ENCODE measurements around the gene CXCL13.
"Not testable (repeated sequence)": the region's sequence is repeated elsewhere in the genome, so short reads cannot be mapped to it uniquely, and the experiment has no call there.

The CXCL13 gene

DNA sequence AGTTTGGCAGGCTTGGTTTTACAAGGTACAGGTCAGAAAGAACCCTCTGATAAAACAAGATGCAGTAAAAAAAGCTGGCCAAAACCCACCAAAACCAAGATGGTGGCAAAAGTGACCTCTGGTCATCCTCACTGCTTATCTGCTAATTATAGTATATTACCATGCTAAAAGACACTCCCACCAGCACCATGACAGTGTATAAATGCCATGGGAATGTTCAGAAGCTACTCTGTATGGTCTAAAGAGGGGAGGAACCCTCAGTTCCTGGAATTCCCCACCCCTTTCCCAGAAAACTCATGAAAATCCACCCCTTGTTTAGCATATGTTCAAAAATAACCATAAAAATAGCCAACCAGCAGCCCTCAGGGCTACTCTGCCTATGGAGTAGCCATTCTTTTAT, 38.1 kb upstream of the CXCL13 start:
- no peak for DNase-seq (ENCODE audit: extremely low spot score)
- TF ChIP-seq BHLHE40 (IDR thresholded peaks at IDR 0.05; ENCODE audit: borderline replicate concordance), result no peak
- no peak for TF ChIP-seq L3MBTL2 (conservative IDR thresholded peaks at IDR 0.05)
- no peak for TF ChIP-seq NFRKB (IDR thresholded peaks at IDR 0.05)
- no peak for TF ChIP-seq FOXM1 (IDR thresholded peaks at IDR 0.05; ENCODE audit: borderline replicate concordance)
- TF ChIP-seq FOXK2 (IDR thresholded peaks at IDR 0.05), result no peak
- TF ChIP-seq SUZ12 (IDR thresholded peaks at IDR 0.05), result no peak
- TF ChIP-seq CTBP1 (IDR thresholded peaks at IDR 0.05; ENCODE audit: borderline replicate concordance), result no peak
- TF ChIP-seq ELF4 (IDR thresholded peaks at IDR 0.05), result no peak
- TF ChIP-seq, protein P1, sequence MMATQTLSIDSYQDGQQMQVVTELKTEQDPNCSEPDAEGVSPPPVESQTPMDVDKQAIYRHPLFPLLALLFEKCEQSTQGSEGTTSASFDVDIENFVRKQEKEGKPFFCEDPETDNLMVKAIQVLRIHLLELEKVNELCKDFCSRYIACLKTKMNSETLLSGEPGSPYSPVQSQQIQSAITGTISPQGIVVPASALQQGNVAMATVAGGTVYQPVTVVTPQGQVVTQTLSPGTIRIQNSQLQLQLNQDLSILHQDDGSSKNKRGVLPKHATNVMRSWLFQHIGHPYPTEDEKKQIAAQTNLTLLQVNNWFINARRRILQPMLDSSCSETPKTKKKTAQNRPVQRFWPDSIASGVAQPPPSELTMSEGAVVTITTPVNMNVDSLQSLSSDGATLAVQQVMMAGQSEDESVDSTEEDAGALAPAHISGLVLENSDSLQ (IDR thresholded peaks at IDR 0.05), result no peak
- no peak for TF ChIP-seq HDGF (IDR thresholded peaks at IDR 0.05; ENCODE audit: borderline replicate concordance)
- no peak for TF ChIP-seq LEF1 (IDR thresholded peaks at IDR 0.05; ENCODE audit: borderline replicate concordance)
- no peak for TF ChIP-seq SP1 (IDR thresholded peaks at IDR 0.05)
- TF ChIP-seq FOXA1 (IDR thresholded peaks at IDR 0.05), result no peak
- no peak for TF ChIP-seq ZNF384 (IDR thresholded peaks at IDR 0.05)
- TF ChIP-seq ARNT (IDR thresholded peaks at IDR 0.05), result no peak
- no peak for TF ChIP-seq TARDBP (IDR thresholded peaks at IDR 0.05)
- POLR2A ChIA-PET, result no interaction called here
- CTCF ChIA-PET, result no interaction called here

GRCh38 chr4:77570508-77571214, 35.0 kb upstream of the CXCL13 start:
- CTCF ChIA-PET; DNase-seq (ENCODE audit: extremely low spot score); POLR2A ChIA-PET: not testable (repeated sequence)

DNA sequence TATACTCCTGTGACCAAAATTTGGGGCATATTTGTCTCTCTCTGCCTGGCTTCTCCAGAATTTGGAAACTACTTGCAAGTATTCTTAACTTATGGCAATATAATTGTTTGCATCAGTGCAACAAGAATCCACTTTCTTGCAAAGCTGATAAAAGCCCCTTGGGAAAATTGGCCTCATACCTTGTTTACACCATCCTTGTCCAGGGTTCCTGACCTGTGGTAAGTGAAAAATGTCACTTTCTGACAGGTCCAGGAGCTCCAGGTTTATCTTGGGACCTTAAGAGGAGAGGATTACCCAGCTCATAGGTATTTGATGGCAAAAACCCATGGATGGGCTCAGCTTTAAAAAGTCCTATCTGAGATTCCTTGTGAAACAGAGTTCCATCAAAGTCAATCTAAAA, 29.3 kb upstream of the CXCL13 start:
- POLR2A ChIA-PET, result no interaction called here
- DNase-seq (ENCODE audit: extremely low spot score), result no peak
- TF ChIP-seq ZNF384 (IDR thresholded peaks at IDR 0.05) (no peak), NFRKB (IDR thresholded peaks at IDR 0.05) (no peak), L3MBTL2 (conservative IDR thresholded peaks at IDR 0.05) (no peak), FOXM1 (IDR thresholded peaks at IDR 0.05; ENCODE audit: borderline replicate concordance) (no peak)
- CTCF ChIA-PET, result no interaction called here

DNA sequence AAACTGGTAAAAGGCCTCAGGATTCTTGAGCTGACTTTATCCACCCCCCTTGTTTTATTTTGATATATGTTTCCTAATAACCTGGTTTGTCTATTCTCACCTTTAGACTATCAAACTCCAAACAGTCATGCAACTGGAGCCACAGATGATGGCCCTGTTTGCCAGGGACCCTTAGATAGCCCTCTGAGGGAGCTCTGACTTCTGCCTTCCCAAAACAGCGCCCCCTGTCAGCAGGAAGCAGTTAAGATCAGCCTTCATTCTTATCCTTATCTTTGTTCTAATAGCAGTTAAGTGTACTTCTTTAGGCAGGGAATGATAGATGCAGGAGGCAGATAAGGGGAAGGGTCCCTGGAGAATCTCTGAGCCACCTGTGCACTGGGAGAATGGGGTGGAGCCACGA, 27.5 kb upstream of the CXCL13 start:
- POLR2A ChIA-PET, result no interaction called here
- CTCF ChIA-PET, result interaction anchor here (0.6 kb wide), 1 partner anchor 296 kb away, joined by 3 read pairs; no protein-coding TSS in a partner anchor
- TF ChIP-seq SP1 (IDR thresholded peaks at IDR 0.05) (no peak), LEF1 (IDR thresholded peaks at IDR 0.05; ENCODE audit: borderline replicate concordance) (no peak), CTBP1 (IDR thresholded peaks at IDR 0.05; ENCODE audit: borderline replicate concordance) (no peak), HDGF (IDR thresholded peaks at IDR 0.05; ENCODE audit: borderline replicate concordance) (no peak), TARDBP (IDR thresholded peaks at IDR 0.05) (no peak), SUZ12 (IDR thresholded peaks at IDR 0.05) (no peak), FOXM1 (IDR thresholded peaks at IDR 0.05; ENCODE audit: borderline replicate concordance) (no peak), NFRKB (IDR thresholded peaks at IDR 0.05) (no peak), ARNT (IDR thresholded peaks at IDR 0.05) (no peak), FOXA1 (IDR thresholded peaks at IDR 0.05) (no peak), FOXK2 (IDR thresholded peaks at IDR 0.05) (no peak), BHLHE40 (IDR thresholded peaks at IDR 0.05; ENCODE audit: borderline replicate concordance) (no peak)
- TF ChIP-seq, protein P1 (IDR thresholded peaks at IDR 0.05), result no peak
- no peak for DNase-seq (ENCODE audit: extremely low spot score)

DNA sequence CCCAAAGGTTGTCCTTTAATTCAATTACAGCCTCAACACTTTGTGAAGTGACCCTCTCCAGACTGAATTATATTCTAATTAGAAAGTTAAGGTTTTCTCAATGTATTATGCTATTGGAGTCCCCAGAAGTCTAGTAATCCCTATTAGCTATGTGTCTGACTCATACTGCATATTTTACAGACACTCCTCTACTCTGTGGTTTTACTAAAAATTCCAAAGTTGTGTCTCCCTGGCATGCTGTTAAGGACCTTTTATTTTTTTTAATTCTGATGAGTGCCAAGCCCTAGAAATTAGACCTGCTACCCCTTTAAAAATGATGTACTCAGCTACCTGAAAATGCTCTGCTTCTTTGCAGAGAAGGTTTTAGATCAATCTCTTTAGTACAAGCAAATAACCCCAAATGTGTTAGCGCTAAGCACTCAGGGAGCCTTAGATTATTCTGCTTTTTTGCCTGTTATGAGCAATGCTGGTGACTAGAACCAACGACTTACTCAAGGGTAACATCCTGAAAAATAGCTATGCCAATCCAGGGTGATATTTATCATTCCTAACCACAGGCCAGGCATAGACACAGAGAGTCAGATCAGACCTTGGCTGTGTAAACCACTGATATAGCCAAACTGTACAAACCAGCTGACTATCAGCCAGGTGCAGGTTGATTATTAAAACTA, 26.1 kb upstream of the CXCL13 start:
- TF ChIP-seq SP1 (IDR thresholded peaks at IDR 0.05), result no peak
- TF ChIP-seq LEF1 (IDR thresholded peaks at IDR 0.05; ENCODE audit: borderline replicate concordance), result no peak
- TF ChIP-seq HDGF (IDR thresholded peaks at IDR 0.05; ENCODE audit: borderline replicate concordance), result no peak
- no peak for TF ChIP-seq SUZ12 (IDR thresholded peaks at IDR 0.05)
- no peak for TF ChIP-seq ARNT (IDR thresholded peaks at IDR 0.05)
- CTCF ChIA-PET, result no interaction called here
- no peak for DNase-seq (ENCODE audit: extremely low spot score)
- POLR2A ChIA-PET, result no interaction called here

DNA sequence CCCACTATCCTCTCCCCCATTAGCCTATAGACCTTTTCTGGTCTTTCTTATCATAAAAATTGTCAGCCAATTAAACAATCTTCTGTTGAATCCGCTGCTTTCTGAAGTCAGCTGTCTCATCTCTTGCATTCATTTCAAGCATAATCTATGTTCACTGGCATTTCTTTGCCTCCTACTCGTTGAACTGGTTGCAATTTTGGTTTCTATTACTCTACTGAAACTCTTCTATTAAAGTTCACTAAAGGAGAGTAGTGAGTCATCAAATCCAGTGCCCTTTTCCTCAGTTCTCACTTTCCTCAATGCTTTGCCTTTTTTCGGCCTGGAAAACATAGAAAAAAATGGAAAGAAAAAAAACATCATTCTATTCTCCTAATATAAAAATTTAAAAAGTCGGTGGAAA, 23.9 kb upstream of the CXCL13 start:
- ChIA-PET POLR2A (no interaction called here), CTCF (no interaction called here)
- no peak for TF ChIP-seq ZNF384 (IDR thresholded peaks at IDR 0.05)
- no peak for TF ChIP-seq SP1 (IDR thresholded peaks at IDR 0.05)
- TF ChIP-seq FOXK2 (IDR thresholded peaks at IDR 0.05), result no peak
- TF ChIP-seq, protein P1 (IDR thresholded peaks at IDR 0.05), result no peak
- TF ChIP-seq LEF1 (IDR thresholded peaks at IDR 0.05; ENCODE audit: borderline replicate concordance), result no peak
- no peak for TF ChIP-seq L3MBTL2 (conservative IDR thresholded peaks at IDR 0.05)
- TF ChIP-seq HDGF (IDR thresholded peaks at IDR 0.05; ENCODE audit: borderline replicate concordance), result no peak
- TF ChIP-seq ELF4 (IDR thresholded peaks at IDR 0.05), result no peak
- TF ChIP-seq CTBP1 (IDR thresholded peaks at IDR 0.05; ENCODE audit: borderline replicate concordance), result no peak
- no peak for TF ChIP-seq ARNT (IDR thresholded peaks at IDR 0.05)
- TF ChIP-seq BHLHE40 (IDR thresholded peaks at IDR 0.05; ENCODE audit: borderline replicate concordance), result no peak
- TF ChIP-seq FOXA1 (IDR thresholded peaks at IDR 0.05), result no peak
- TF ChIP-seq NFRKB (IDR thresholded peaks at IDR 0.05), result no peak
- TF ChIP-seq FOXM1 (IDR thresholded peaks at IDR 0.05; ENCODE audit: borderline replicate concordance), result no peak
- DNase-seq (ENCODE audit: extremely low spot score), result no peak

Data from HEK293T (cell line).